Mucosa of descending colon (tissue), 3 donors: ENCODE results near the gene PLXNA2. TPM values are rescaled to one million over a fixed set of nuclear protein-coding genes. Genes with fewer than 3 reads are reported as not detected.

Experiments
- ATAC-seq: fragments of 200-7000 bp; cut with Tn5 transposase; one replicate; pipeline ENCODE4 v1.9.1; 2020; ENCODE audit warnings: mild to moderate bottlenecking, moderate library complexity
- DNase-seq, 3 donors: peaks; one replicate each; pipeline ENCODE4 v3.0.0-alpha.2; 2020
- H3K36me3 ChIP-seq: fragments of 200-600 bp; one replicate; pipeline ENCODE4 v1.8.0; 2021; ENCODE audit warnings: low read depth, mild to moderate bottlenecking
- H3K4me1 ChIP-seq: fragments of 200-600 bp; one replicate; pipeline ENCODE4 v1.8.0; 2021; ENCODE audit warnings: low read depth, mild to moderate bottlenecking
- H3K4me3 ChIP-seq: fragments of 200-600 bp; one replicate; pipeline ENCODE4 v1.8.0; 2021; ENCODE audit warnings: mild to moderate bottlenecking
- H3K9me3 ChIP-seq: fragments of 200-600 bp; one replicate; pipeline ENCODE4 v1.8.0; 2021; ENCODE audit warnings: mild to moderate bottlenecking
- CTCF ChIP-seq: fragments of 200-600 bp; IDR thresholded peaks from one replicate; pipeline ENCODE4 v1.8.0; 2022; ENCODE audit warnings: antibody characterized with exemption, mild to moderate bottlenecking
- intact Hi-C, 2 donors: fragments of 100-400 bp; cut with DNase I in 1 of 2; cut with micrococcal nuclease in 1 of 2; formaldehyde crosslinking; loops; one replicate each; pipeline versions ENCODE4 v1.11.0 to v1.11.1; 2022; cut with DNase I, micrococcal nuclease
- total RNA-seq, 3 donors: library from RNA; stranded (reverse); fragmentation: NEBNext Ultra II Directional in 2 of 3; extraction: Animal tissue kit (Norgen Biotek cat#: 25700) in 2 of 3; gene quantifications; one replicate each; pipeline versions ENCODE4 v1.2.1 to v1.2.4, GENCODE V29; 2021 to 2023
- donor health status: DM: no; HTN: no; CAD: no; lungs with moderate emphysema.
- donor health status: DM: no; HTN: no; CAD: no.
- donor health status: DM: no; HTN: yes; CAD: no.

Gene PLXNA2
- total RNA-seq, 3 donors from 2014 or later = 65.5 to 127 (median 70.6) TPM

- ATAC-seq (no peak), DNase-seq (no peak)
- intact Hi-C loops = no loop called here
- Histone ChIP-seq H3K9me3 (no peaks in the 10 kb centered on the region), H3K4me3 (no peak overlapping the region), H3K4me1 (no peaks in the 10 kb centered on the region), H3K36me3 (no peaks in the 10 kb centered on the region)
- no peak for TF ChIP-seq CTCF
Measured at GRCh38 chr1:208264469-208265121, 20.4 kb upstream of the PLXNA2 start.

- TF ChIP-seq CTCF = no peak
- H3K9me3 ChIP-seq = no peaks in the 10 kb centered on the region
- no peaks in the 10 kb centered on the region for H3K4me1 ChIP-seq
- intact Hi-C loops = no loop called here
- H3K4me3 ChIP-seq = no peak overlapping the region
- DNase-seq (no peak), ATAC-seq (no peak)
- H3K36me3 ChIP-seq = no peaks in the 10 kb centered on the region
Measured at GRCh38 chr1:208261874-208262273, 17.7 kb upstream of the PLXNA2 start.

GRCh38 chr1:208258277-208258676 lies 14.1 kb upstream of the PLXNA2 start:
- Histone ChIP-seq H3K4me3 (no peak overlapping the region), H3K36me3 (no peaks in the 10 kb centered on the region), H3K9me3 (no peaks in the 10 kb centered on the region), H3K4me1 (no peaks in the 10 kb centered on the region)
- DNase-seq (no peak), ATAC-seq (no peak)
- no peak for TF ChIP-seq CTCF
- intact Hi-C loops = no loop called here

- TF ChIP-seq CTCF = no peak
- ATAC-seq (no peak), DNase-seq (no peak)
- Histone ChIP-seq H3K4me1 (no peaks in the 10 kb centered on the region), H3K36me3 (no peaks in the 10 kb centered on the region), H3K4me3 (no peak overlapping the region), H3K9me3 (no peaks in the 10 kb centered on the region)
- intact Hi-C loops = no loop called here
Measured at GRCh38 chr1:208257351-208257750, 13.2 kb upstream of the PLXNA2 start.

GRCh38 chr1:208256556-208256955 lies 12.4 kb upstream of the PLXNA2 start:
- TF ChIP-seq CTCF = no peak
- ATAC-seq = no peak

GRCh38 chr1:208256091-208256490 lies 11.9 kb upstream of the PLXNA2 start:
- Histone ChIP-seq H3K36me3 (no peaks in the 10 kb centered on the region), H3K9me3 (no peaks in the 10 kb centered on the region), H3K4me1 (no peaks in the 10 kb centered on the region), H3K4me3 (no peak overlapping the region)
- DNase-seq (no peak), ATAC-seq (no peak)
- intact Hi-C loops = no loop called here
- no peak for TF ChIP-seq CTCF

More at GRCh38 chr1:208256556-208256955, 12.4 kb upstream of the PLXNA2 start:
- DNase-seq = no peak
- Histone ChIP-seq H3K4me1 (no peaks in the 10 kb centered on the region), H3K4me3 (no peak overlapping the region), H3K36me3 (no peaks in the 10 kb centered on the region), H3K9me3 (no peaks in the 10 kb centered on the region)
- intact Hi-C loops = no loop called here
